Urothelium cell line (cell line): ENCODE measurements around the gene FCMR.

ENCODE experiments used
- DNase-seq: peaks from one replicate; pipeline ENCODE4 v3.0.0; 2011; ENCODE audit warnings: low spot score, mixed read lengths
- FAIRE-seq: peaks from 2 replicates; lab custom pipeline; 2011; peaks lifted over from hg19 to GRCh38; lab: Jason Lieb, UNC

The FCMR gene

DNA sequence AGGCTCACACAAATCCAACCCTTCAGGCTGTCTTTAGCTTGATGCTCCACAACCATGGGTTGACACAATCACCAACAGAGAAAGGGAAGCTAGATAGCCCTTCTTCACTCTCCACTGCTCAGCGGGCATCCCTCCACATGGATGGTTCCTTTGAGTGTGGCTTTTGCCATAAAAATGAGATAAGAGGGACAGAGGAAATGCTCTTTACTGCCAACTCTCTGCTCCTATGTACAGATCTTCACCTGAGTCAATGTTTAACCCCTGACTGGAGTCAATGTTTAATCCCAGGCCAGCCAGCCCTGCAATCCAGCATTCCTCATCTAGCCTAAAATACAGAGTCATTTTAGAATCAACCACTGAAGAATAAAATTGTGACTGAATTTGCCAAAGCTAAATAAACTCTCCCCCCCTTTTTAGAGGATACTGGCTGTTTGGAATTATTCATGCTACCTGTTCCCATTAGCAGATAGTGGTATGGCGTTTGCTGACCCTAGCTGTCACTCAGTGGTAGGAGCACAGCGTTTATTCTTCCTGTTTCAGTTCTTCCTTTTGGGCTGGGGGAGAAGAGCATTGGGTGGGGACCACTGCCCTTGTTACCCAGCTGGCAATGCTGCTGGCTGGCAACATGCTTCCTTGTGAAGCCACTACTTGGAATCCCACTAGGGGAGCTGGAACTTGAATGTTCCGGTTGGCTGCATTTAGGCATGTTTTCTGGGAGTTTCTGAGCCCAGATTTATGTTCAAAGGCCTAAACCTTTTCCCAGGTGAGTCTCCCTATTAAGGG lies 29.8 kb upstream of the FCMR start:
- no peak for FAIRE-seq
- no peak for DNase-seq

DNA sequence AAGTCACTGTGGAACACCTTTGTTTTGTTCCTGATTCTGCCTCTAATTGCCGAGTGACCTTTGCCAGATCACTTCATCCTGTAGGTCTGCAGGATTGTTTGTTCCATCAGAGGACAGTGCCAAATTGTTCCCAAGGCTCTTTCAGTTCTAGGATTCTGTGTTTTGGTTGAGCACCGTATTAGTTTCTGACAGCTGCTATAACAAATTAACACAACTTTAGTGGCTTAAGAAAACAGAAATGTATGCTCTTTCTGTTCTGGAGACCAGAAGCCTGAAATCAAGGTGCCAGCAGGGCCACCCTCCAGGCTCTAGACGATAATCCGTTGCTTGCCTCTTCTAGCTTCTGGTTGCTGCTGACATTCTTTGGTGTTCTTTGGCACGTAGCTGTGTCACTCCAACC lies 27.9 kb upstream of the FCMR start:
- DNase-seq (no peak), FAIRE-seq (no peak)

- FAIRE-seq: no peak
- no peak for DNase-seq
These were observed 27.5 kb upstream of the FCMR start for GRCh38 chr1:206949208-206949607.

DNA sequence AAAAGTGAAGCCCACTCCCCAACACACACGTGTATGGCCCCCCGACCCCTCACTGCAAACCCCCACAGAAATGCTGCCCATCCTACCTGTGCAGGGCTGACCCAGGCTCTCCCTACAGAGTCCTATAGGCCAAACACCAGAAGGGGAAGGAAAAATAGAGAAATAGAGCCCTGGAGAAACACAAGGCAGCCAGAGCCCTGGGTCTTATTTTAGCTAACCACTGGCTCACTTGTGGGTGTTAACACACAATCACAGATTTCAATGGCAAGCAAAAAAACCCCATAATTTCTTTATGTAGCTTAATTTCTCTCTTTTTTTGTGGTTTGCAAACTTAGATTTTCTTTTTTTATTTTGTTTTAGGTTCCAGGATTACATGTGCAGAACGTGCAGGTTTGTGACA lies 25.5 kb upstream of the FCMR start:
- DNase-seq (no peak), FAIRE-seq (no peak)

GRCh38 chr1:206946261-206946660 lies 24.5 kb upstream of the FCMR start, which contains the start of gene PIGR:
PIGR (minus strand) TSS chr1:206946466; CDS start chr1:206940531, 5,935 bp downstream.
- no peak for FAIRE-seq
- DNase-seq: no peak

GRCh38 chr1:206945779-206946178 lies 24.0 kb upstream of the FCMR start:
- no peak for DNase-seq
- no peak for FAIRE-seq

DNA sequence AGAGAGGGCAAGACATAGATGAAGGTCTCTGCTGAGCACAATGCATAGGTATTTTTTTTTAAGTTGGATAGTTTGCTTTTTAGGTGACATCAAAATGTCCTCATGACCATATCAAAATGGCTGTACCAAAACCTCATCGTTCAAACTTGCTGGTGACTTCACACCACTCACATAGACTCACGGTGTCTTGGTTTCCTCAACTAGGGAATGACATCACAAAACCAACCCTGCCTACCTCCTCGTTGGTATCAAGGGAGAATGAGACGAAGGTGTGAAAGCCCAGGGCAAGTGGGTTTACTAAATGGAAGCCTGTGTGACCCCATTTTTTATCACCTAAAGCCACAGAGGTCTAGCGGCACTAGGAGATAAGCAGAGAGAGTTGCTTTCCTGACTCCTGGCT lies 23.0 kb upstream of the FCMR start:
- FAIRE-seq (no peak), DNase-seq (no peak)

DNA sequence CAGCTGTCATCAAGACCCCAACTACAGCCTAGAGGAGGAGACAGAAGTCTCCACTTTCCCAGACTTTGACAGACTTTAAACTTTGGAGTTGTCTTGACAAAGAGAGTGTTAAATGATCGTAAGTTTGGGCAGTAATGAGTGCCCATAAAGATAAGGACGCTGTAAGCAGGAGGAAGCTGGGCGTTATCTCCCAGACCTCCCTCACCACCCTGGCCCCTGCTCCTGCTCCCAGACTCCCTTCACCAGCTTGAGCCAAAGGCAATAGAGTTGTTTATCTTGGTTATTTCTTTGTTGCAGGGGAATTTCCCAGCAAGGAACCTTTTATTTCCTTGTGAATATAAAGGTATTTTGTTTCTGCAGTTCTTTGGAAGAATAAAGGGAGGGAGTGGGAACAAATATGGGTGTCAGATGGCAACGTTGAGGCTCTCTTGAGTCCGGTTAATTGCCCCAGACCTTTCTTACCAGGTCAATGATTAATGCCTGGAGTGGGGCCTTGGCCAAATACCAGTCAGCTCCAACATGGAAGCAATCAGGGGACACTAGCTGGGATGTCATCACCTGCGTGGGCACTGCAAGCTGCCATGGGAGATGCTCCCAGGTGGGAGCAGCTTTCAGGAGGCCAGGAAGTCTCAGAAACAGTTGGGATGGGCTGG lies 20.2 kb upstream of the FCMR start:
- FAIRE-seq (no peak), DNase-seq (no peak)

- FAIRE-seq: no peak
- DNase-seq: no peak
These were observed 18.8 kb upstream of the FCMR start for GRCh38 chr1:206940588-206940936.

- DNase-seq (no peak), FAIRE-seq (no peak)
These were observed 18.3 kb upstream of the FCMR start for GRCh38 chr1:206939841-206940587.

DNA sequence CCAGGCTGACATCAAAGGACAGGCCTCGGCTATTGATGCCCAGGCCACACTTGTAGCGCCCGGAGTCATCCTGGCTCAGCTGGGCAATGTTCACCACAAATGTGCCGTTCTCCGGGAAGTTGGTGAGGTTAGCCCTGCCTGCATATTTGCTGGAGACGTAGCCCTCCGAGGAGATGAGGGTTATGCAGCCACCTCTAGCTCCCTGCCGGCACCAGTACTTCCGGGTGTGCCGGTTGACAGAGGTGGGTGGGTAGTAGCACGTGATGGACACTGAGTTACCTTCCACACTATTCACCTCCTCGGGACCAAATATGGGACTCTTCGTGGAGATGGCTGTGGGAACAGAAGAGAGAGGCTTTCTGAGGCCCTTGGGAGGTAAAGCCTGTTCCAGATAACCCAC lies 17.4 kb upstream of the FCMR start:
- no peak for DNase-seq
- no peak for FAIRE-seq

DNA sequence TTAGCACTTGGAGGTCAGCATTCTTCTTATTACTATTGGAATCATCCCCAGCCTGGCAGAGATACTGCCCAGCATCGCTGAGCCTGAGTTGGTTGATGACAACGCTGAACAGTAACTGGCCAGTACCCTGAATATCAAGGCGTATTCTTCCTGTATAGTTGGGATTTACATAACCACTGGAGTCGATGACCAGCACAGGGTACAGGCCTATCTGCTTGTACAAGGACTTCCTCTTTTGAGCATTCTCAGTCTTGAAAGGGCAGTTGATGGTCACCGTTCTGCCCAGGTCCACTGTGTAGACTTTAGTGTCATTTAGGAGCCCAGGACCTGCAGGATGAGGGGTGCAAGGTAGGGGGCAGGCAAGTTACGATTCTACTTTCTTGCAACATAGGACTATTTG lies 15.7 kb upstream of the FCMR start:
- no peak for FAIRE-seq
- DNase-seq: no peak

DNA sequence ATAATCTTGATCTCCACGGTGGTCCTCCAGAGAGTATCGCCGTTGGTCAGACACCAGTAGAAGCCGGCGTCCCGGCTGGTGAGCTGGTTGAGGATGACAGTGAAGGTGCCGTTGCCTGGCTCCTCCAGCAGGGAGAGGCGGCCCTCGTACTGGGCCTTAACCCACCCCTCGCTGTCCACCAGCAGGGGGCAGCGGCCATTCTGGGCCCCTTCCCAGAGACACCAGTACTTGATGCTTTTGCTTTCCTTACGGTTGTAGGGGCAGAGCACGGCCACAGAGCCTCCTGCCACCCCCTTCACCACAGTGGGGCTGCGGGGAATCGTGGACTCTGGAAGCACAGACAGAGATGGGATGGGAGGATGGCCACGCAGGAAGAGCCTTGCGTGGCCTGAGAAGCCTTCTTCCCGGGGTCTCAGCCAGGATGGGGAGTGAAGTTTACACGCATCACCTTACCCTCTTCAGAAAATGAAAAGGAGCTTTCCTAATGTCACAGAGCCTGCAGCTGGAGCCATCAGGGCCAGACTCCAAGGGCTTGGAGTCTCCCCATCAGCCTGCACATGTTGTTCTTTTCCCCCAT lies 13.8 kb upstream of the FCMR start:
- FAIRE-seq (no peak), DNase-seq (peak; percentile 21)

DNA sequence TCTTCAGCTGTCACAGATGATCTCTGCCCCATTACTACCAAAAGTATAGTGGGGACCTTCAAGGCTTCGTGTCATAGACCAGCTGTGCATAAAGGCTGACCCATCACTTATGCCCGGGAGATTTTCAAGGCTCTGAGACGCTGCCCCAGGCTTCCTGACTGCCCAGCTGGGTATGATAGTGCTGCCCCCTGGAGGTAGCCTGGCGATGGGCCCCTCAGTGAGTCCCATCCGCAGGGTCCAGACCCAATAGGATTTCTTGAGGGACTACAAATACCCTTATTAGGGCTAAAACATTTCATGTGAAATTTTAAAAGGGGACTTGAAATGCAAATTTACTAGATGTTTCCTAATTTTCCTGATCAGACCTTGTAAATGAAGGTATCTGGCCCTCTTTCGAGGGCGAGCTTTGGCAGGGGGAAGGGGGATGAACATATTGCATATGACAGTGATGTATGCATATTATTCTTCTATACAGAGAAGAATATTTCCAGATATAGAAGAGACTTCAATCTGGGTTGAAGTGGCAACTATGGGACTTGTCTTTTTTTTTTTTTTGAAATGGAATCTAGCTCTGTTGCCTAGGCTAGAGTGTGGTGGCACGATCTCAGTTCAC lies 11.7 kb upstream of the FCMR start:
- DNase-seq: no peak
- no peak for FAIRE-seq

- no peak for DNase-seq
- no peak for FAIRE-seq
These were observed 10.4 kb upstream of the FCMR start for GRCh38 chr1:206932177-206932576.

GRCh38 chr1:206931709-206932108 lies 10.0 kb upstream of the FCMR start:
- FAIRE-seq: no peak
- DNase-seq: no peak

DNA sequence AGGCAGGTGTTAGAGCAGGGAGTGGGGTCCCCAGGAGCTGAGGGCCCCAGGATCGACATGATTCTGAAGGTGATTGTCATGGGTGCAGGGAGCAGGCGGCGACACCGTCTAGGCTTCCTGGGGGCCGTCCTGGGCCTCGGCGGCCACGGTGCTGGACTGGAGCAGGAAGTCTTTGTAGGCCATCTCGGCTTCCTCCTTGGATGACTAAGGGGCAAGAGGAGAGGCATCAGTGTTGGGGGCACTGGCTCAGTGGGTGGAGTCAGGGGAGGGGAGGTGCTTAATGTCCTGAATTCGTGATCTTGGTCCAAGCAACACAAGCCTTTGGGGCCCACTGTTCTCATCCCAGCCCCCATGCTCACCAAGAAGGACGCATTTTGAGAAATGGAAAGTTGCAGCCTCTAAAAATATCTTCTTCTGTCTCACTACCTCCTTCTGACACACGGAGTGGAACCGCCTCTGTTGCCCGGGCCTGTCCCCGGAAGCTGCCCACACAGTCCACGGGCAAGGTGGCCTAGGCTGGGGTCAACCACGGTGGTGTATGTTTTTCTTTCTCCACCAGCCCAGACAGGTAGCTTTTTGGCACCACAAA lies 8.6 kb upstream of the FCMR start:
- DNase-seq: no peak
- no peak for FAIRE-seq

DNA sequence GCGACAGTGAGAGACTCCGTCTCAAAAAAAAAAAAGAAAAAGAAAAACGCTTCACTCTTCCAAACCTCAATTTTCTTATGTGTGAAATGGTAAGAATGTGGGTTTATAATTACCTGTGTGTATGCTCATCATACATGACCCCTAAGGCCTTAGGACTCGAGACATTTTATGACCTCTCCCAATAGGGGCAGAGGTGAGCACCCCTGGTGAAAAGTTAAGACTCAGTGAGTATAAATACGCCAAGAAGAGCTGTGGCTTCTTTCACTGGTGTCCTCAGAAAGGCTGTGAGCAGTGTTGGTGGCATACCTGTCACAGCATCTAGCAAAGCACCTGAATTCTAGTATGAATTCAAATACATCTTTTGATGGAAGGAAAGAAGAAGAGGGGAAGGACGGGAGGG lies 7.8 kb upstream of the FCMR start:
- no peak for DNase-seq
- FAIRE-seq: no peak

DNA sequence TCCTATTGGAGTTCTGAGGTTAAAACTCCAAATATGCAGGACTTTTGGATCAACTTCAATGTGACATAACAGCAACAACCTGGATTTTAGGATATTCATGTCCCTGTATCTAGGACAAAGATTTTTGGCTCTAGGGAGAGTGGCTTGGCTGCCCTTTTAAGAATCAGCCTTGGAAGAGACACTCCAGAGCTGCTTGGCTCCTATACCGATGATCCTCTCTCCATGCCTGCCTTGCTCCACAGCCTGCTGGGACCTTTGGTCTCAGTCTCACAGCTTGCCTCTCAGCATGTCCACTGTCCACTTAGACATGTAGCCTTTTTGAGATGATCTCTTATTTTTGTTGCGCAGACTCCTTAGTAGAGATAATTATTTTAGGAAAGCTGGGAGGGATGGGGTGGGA lies 4.5 kb upstream of the FCMR start:
- FAIRE-seq: no peak
- DNase-seq: no peak

DNA sequence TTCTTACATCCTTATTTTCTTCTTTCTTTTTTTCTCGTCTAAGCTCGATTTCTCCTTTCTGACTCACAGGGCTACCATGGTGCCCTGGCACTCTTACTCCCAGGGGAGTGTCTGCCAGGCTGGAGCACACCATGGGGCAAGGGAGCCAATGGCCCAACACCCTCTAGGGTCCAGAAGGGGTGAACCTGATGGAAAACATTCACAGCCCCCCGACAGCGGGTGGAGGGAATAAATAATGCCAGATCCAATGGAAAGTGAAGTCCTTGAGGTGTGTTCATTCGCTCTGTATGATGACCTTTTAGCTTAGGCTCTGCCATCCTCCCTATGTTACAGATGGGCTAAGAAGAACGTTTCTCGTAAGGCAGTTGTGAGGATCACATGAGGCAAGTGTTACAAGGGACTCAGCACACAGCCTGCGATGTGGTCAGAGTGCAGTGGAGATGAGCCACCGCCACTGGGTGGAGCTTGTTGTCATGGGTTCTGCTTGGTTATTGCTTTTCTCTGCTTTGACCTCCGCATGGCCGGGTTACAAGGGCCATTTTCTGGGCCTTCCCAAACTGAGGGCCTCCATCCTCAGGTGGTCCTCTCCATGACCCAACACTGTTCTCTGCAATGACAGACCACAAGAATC lies 3.5 kb upstream of the FCMR start:
- DNase-seq: no peak
- FAIRE-seq: no peak
